IMR-90 (cell line): Measurements from ENCODE around the gene SH3RF3. TPM values are rescaled to one million over a fixed set of nuclear protein-coding genes. Genes with fewer than 3 reads are reported as not detected.

Experiments used
- ATAC-seq: fragments of 200-7000 bp; cut with Tn5 transposase; 2 replicates; pipeline ENCODE4 v1.9.1; 2020; ENCODE audit warnings: low read depth, mild to moderate bottlenecking, moderate library complexity
- BruUV-seq: library from RNA; stranded (reverse); fragments of 400-500 nt; replicated peaks from 2 replicates; lab custom pipeline; 2021; lab: Mats Ljungman, UMichigan
- CTCF ChIA-PET: fragments of 300-600 bp; formaldehyde crosslinking; extraction: SDS; loops from one replicate; lab custom pipeline; 2021; ENCODE audit warnings: antibody characterized with exemption; lab: Yijun Ruan, JAX
- POLR2A ChIA-PET: fragments of 300-600 bp; sonication (Branson Sonifier 250); formaldehyde crosslinking; loops from one replicate; lab custom pipeline; 2022; ENCODE audit warnings: antibody characterized with exemption; ENCODE audit not compliant: unreplicated experiment; lab: Charles Lee
- DNase-seq: peaks from one replicate; pipeline ENCODE4 v3.0.0; 2013
- H2AFZ ChIP-seq: replicated peaks from 2 replicates; pipeline ENCODE3; 2013; ENCODE audit warnings: low read length, mild to moderate bottlenecking; ENCODE audit not compliant: poor library complexity
- H2AK5ac ChIP-seq: 2 replicates; pipeline ENCODE4 v1.6.1; 2013; ENCODE audit warnings: low read depth, low read length, inconsistent platforms
- H2AK9ac ChIP-seq: replicated peaks from 2 replicates; pipeline ENCODE3; 2013; ENCODE audit warnings: mild to moderate bottlenecking, low read depth, low read length, moderate library complexity; ENCODE audit not compliant: poor library complexity
- H2BK120ac ChIP-seq: 2 replicates; pipeline ENCODE4 v1.6.1; 2013; ENCODE audit warnings: low read depth, low read length, inconsistent platforms
- H2BK15ac ChIP-seq: 3 replicates; pipeline ENCODE4 v1.6.1; 2013; ENCODE audit warnings: low read depth, low read length, inconsistent platforms
- H2BK20ac ChIP-seq: 2 replicates; pipeline ENCODE4 v1.6.1; 2013; ENCODE audit warnings: low read depth, mild to moderate bottlenecking, inconsistent platforms, low read length, moderate library complexity
- H2BK5ac ChIP-seq: 2 replicates; pipeline ENCODE4 v1.6.1; 2013; ENCODE audit warnings: mild to moderate bottlenecking, low read depth, low read length, inconsistent platforms; ENCODE audit not compliant: poor library complexity, severe bottlenecking
- H3K14ac ChIP-seq: replicated peaks from 2 replicates; pipeline ENCODE4 v1.6.1; 2013; ENCODE audit warnings: low read depth, low read length, inconsistent platforms
- H3K18ac ChIP-seq: 2 replicates; pipeline ENCODE4 v1.6.1; 2013; ENCODE audit warnings: low read depth, low read length, control low read depth
- H3K23ac ChIP-seq: 2 replicates; pipeline ENCODE4 v1.6.1; 2013; ENCODE audit warnings: low read depth, low read length, inconsistent platforms
- H3K27ac ChIP-seq: 2 replicates; pipeline ENCODE4 v1.5.1; 2013; ENCODE audit warnings: mild to moderate bottlenecking, control low read depth, low read length; ENCODE audit not compliant: insufficient read depth
- H3K27me3 ChIP-seq: 2 replicates; pipeline ENCODE4 v1.6.1; 2013; ENCODE audit warnings: low read length; ENCODE audit not compliant: control insufficient read depth, insufficient read depth
- H3K36me3 ChIP-seq: 2 replicates; pipeline ENCODE4 v1.6.1; 2013; ENCODE audit warnings: low read length, mixed read lengths; ENCODE audit not compliant: control insufficient read depth, insufficient read depth
- H3K4ac ChIP-seq: 2 replicates; pipeline ENCODE4 v1.6.1; 2013; ENCODE audit warnings: low read depth, low read length, inconsistent platforms
- H3K4me1 ChIP-seq: 2 replicates; pipeline ENCODE4 v1.6.1; 2013; ENCODE audit warnings: low read length, mixed read lengths; ENCODE audit not compliant: control insufficient read depth, insufficient read depth
- H3K4me2 ChIP-seq: 2 replicates; pipeline ENCODE4 v1.6.1; 2013; ENCODE audit warnings: low read depth, mild to moderate bottlenecking, control low read depth, low read length, moderate library complexity
- H3K4me3 ChIP-seq: 2 replicates; pipeline ENCODE4 v1.5.1; 2013; ENCODE audit warnings: low read depth, mild to moderate bottlenecking, control low read depth, low read length, moderate library complexity; ENCODE audit not compliant: insufficient read depth
- H3K56ac ChIP-seq: 2 replicates; pipeline ENCODE4 v1.6.1; 2013; ENCODE audit warnings: low read length, inconsistent platforms; ENCODE audit not compliant: insufficient read depth; ENCODE audit errors: extremely low read depth
- H3K79me1 ChIP-seq, 2 experiments: 2 replicates each; pipeline ENCODE4 v1.6.1; 2013; ENCODE audit warnings: low read length in 2 of 2, inconsistent platforms in 1 of 2, low read depth in 1 of 2
- H3K9ac ChIP-seq: 2 replicates; pipeline ENCODE4 v1.6.1; 2013; ENCODE audit warnings: low read depth, low read length, control low read depth
- H3K9me1 ChIP-seq: 2 replicates; pipeline ENCODE4 v1.6.1; 2013; ENCODE audit warnings: low read length, inconsistent platforms; ENCODE audit not compliant: insufficient read depth
- H3K9me3 ChIP-seq: 2 replicates; pipeline ENCODE4 v1.6.1; 2013; ENCODE audit warnings: low read length; ENCODE audit not compliant: control insufficient read depth, insufficient read depth
- H4K20me1 ChIP-seq: 2 replicates; pipeline ENCODE4 v1.6.1; 2013; ENCODE audit warnings: low read length, inconsistent platforms; ENCODE audit not compliant: insufficient read depth
- H4K5ac ChIP-seq: 2 replicates; pipeline ENCODE4 v1.6.1; 2013; ENCODE audit warnings: mild to moderate bottlenecking, low read depth, low read length, control low read depth
- H4K8ac ChIP-seq, 2 experiments: 2 replicates each; pipeline ENCODE4 v1.6.1; 2013; ENCODE audit warnings: low read depth in 2 of 2, low read length in 2 of 2, control low read depth in 1 of 2, inconsistent platforms in 1 of 2
- H4K91ac ChIP-seq: 2 replicates; pipeline ENCODE4 v1.6.1; 2013; ENCODE audit warnings: low read depth, low read length, inconsistent platforms; ENCODE audit not compliant: insufficient read depth
- BHLHE40 ChIP-seq: fragments of 150-350 bp; IDR thresholded peaks from 2 replicates; pipeline ENCODE4 v1.6.1; 2016; ENCODE audit warnings: mild to moderate bottlenecking, low read depth, low read length
- CEBPB ChIP-seq: IDR thresholded peaks from 2 replicates; pipeline ENCODE4 v1.6.1; 2012; ENCODE audit warnings: low read depth, low read length, improper control_type of control experiment
- MAFK ChIP-seq: IDR thresholded peaks from 2 replicates; pipeline ENCODE4 v1.6.1; 2012; ENCODE audit warnings: low read depth, low read length, improper control_type of control experiment
- MAZ ChIP-seq: IDR thresholded peaks from 2 replicates; pipeline ENCODE4 v1.6.1; 2012; ENCODE audit warnings: low read depth, mild to moderate bottlenecking, low read length, improper control_type of control experiment, moderate library complexity, borderline replicate concordance
- POLR2A ChIP-seq: IDR thresholded peaks from 2 replicates; pipeline ENCODE4 v1.6.1; 2012; ENCODE audit warnings: mild to moderate bottlenecking, low read depth, low read length
- WGBS, 2 experiments: methylation state at CpG; one replicate each; pipeline versions ENCODE4 v1.1.5 to v1.1.7; 2013; ENCODE audit warnings: missing lambda C conversion rate in 2 of 2; ENCODE audit not compliant: insufficient read length in 1 of 2; ENCODE audit errors: extremely low coverage in 2 of 2; 5-methylcytosine and 5-hydroxymethylcytosine counted together
- dilution Hi-C: fragments of 300-500 bp; cut with HindIII; formaldehyde crosslinking; loops from one replicate; pipeline ENCODE4 v1.14.3; 2018; ENCODE audit warnings: low sequenced_read_pairs; ENCODE audit not compliant: unreplicated experiment
- in situ Hi-C: fragments of 300-500 bp; cut with MboI; formaldehyde crosslinking; loops from 3 replicates; pipeline ENCODE4 v1.14.3; 2019; ENCODE audit warnings: low sequenced_read_pairs, inconsistent platforms, mixed read lengths
- intact Hi-C: fragments of 100-400 bp; cut with micrococcal nuclease; formaldehyde crosslinking; loops from 2 replicates; pipeline ENCODE4 v1.10.0; 2022
- polyA plus RNA-seq, 3 experiments: library from polyadenylated mRNA; depleted of rRNA; stranded (reverse); fragments of >200 nt; gene quantifications; 2 replicates each; pipeline ENCODE4 v1.2.3, GENCODE V29; 2012; ENCODE audit warnings: low replicate concordance in 1 of 3
- total RNA-seq: library from RNA; depleted of rRNA; stranded (reverse); fragments of >200 nt; gene quantifications from 2 replicates; pipeline ENCODE4 v1.2.3, GENCODE V29; 2012

SH3RF3 gene
- total and polyA plus RNA-seq, 2 of the 4 experiments (the other 2 are of a cell fraction): 3.4 to 5.3 TPM

- Histone ChIP-seq H3K4me3 (no peak overlapping the region), H3K27ac (no peak overlapping the region), H3K56ac (no peak overlapping the region), H4K8ac (peak overlapping the region; percentile 17 to 63; a peak in 2 of 4 replicates), H3K9me3 (no peaks in the 10 kb centered on the region), H2BK20ac (peak overlapping the region; percentile 54), H2AK9ac (peak overlapping the region; percentile 48), H3K27me3 (no peaks in the 10 kb centered on the region), H3K4ac (peak overlapping the region; percentile 45), H3K18ac (0 out of 2 replicates have a peak overlapping the region, but pooled peaks have one; percentile 1), H3K23ac (peak overlapping the region; percentile 58; the same call in 1 of the 2 replicates), H3K79me1 (peaks cover 39 to 96% of the 10 kb centered on the region in 2 experiments), H3K14ac (peak overlapping the region; percentile 5), H4K91ac (peak overlapping the region; percentile 57; the same call in 1 of the 2 replicates), H2AK5ac (peak overlapping the region; percentile 53), H2AFZ (no peak overlapping the region), H3K4me2 (peak overlapping the region; percentile 36; the same call in 1 of the 2 replicates), H3K9ac (no peak overlapping the region), H2BK15ac (no peak overlapping the region), H4K20me1 (peaks cover 90% of the 10 kb centered on the region), H2BK5ac (no peak overlapping the region), H3K9me1 (peaks cover 34% of the 10 kb centered on the region), H2BK120ac (peak overlapping the region; percentile 1; the same call in 1 of the 2 replicates), H4K5ac (no peak overlapping the region), H3K4me1 (peaks cover 23% of the 10 kb centered on the region), H3K36me3 (no peaks in the 10 kb centered on the region)
- DNase-seq: peak; percentile 81
- intact Hi-C loops: no loop called here
- no peak for TF ChIP-seq BHLHE40
- peak; percentile 74 for TF ChIP-seq CEBPB
- no peak for TF ChIP-seq MAZ
- TF ChIP-seq MAFK: peak; percentile 5; the same call in 1 of the 2 replicates
- TF ChIP-seq POLR2A: no peak
- in situ Hi-C loops: no loop called here
- POLR2A ChIA-PET: no interaction called here
- 54% methylated on average over 9 of the region's 15 CpGs; no CpG with 5 or more reads in 1 of the 2 experiments for WGBS, 2 experiments
- dilution Hi-C loops: no loop called here
- peak; percentile 55 for ATAC-seq
- BruUV-seq: no TSS peak
- CTCF ChIA-PET: interaction anchor here (0.6 to 0.7 kb wide), 2 partner anchors 80 to 240 kb away, joined by 3 read pairs; no protein-coding TSS in a partner anchor
These were observed 150.3 kb downstream of the SH3RF3 start for GRCh38 chr2:109279243-109279860.
